GM19193 (cell line): ENCODE measurements around the gene KEAP1.

Experiments
- POLR2A ChIP-seq: IDR thresholded peaks from 4 replicates; pipeline ENCODE4 v1.6.1; 2011; ENCODE audit not compliant: insufficient read depth, insufficient read length; ENCODE audit errors: extremely low read depth

Gene KEAP1

GRCh38 chr19:10510301-10510802, 7.2 kb upstream of the KEAP1 start:
- no peak for TF ChIP-seq POLR2A

DNA sequence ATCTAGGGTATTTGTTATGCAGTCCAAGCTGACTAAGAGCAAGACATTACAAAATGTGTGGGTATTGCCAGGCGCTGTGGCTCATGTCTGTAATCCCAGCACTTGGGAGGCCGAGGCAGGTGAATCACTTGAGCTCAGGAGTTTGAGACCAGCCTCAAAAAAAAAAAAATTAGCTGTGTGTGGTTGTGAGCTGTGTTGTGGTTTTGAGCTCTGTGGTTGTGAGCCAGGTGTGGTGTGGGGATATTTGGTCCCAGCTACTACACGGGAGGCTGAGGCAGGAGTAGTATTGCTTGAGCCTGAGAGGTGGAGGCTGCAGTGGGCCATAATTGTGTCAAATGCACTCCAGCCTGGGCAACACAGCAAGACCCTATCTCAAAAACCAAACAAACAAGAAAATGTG, 5.6 kb upstream of the KEAP1 start:
- no peak for TF ChIP-seq POLR2A

DNA sequence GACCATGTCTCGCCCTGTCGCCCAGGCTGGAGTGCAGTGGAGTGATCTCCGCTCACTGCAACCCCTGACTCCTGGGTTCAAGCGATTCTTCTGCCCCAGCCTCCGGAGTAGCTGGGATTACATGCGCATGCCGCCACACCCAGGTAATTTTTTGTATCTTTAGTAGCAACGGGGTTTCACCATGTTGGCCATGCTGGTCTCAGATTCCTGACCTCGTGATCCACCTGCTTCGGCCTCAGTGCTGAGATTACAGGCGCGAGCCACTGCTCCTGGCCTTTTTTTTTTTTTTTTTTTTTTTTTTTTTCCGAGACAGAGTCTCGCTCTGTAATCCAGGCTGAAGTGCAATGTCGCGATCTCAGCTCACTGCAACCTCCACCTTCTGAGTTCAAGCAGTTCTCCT, 4.9 kb upstream of the KEAP1 start:
- TF ChIP-seq POLR2A = no peak

GRCh38 chr19:10505583-10506229, 2.5 kb upstream of the KEAP1 start:
- TF ChIP-seq POLR2A = no peak

GRCh38 chr19:10502524-10503001, 593 bp downstream of the KEAP1 start:
- TF ChIP-seq POLR2A = peak; percentile 94

- no peak for TF ChIP-seq POLR2A
Observed at GRCh38 chr19:10501971-10502523, 1.1 kb downstream of the KEAP1 start.

GRCh38 chr19:10500247-10500592, 2.9 kb downstream of the KEAP1 start:
- TF ChIP-seq POLR2A = no peak

GRCh38 chr19:10499550-10500246, 3.5 kb downstream of the KEAP1 start:
- peak; percentile 20 for TF ChIP-seq POLR2A

GRCh38 chr19:10497371-10497770, 5.8 kb downstream of the KEAP1 start:
- no peak for TF ChIP-seq POLR2A

GRCh38 chr19:10491472-10492047, 11.6 kb downstream of the KEAP1 start:
- TF ChIP-seq POLR2A = no peak

- TF ChIP-seq POLR2A = no peak
Observed at GRCh38 chr19:10486551-10486950, 16.6 kb downstream of the KEAP1 start.

DNA sequence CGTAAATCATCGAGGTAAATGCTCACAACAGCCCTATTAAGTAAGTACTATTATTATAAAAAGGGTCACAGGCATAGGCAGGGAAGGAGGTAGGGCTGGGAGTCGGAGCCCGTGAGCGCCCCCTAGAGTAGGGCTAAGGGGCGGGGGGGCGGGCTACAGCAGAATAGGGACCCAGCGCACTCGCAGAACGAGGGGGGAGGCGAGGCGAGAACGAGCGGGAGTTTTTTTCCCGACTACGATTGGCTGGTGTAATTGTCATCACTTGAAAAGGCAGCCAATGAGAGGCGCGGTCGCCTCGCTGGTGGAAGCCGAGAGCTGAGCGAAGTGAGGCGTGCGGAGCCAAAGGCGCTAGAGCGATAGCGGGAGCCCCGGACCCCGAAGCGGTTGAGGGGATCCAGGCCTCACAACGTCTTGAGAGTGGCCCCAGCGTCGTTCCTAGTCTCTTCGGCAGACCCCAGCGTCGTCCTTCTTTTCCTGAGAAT, 24.2 kb downstream of the KEAP1 start:
- no peak for TF ChIP-seq POLR2A

GRCh38 chr19:10478476-10478875, 24.7 kb downstream of the KEAP1 start:
- TF ChIP-seq POLR2A = no peak

DNA sequence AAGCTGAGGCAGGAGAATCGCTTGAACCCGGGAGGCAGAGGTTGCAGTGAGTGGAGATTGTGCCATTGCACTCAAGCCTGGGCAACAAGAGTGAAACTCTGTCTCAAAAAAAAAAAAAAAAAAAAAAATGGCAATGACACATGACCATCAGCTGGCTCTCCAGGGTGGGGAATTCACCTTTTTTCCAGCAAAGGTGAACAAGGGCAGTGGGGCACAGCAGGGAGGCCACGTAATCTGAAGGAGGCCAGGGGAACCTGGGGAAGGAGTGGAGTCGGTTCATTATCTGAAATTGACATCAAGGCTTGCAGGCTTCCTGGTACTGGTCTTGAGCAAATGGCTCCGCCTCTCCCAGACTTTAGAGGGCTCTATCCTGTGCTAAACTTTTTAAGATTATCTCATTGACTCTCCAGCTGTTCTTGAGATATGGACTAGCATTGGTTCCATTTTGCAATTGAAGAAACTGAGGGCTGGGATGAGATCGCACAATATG, 28.1 kb downstream of the KEAP1 start:
- no peak for TF ChIP-seq POLR2A

GRCh38 chr19:10473192-10473591, 30.0 kb downstream of the KEAP1 start:
- no peak for TF ChIP-seq POLR2A
